ENCODE data around the gene INHBE.

The INHBE gene

DNA sequence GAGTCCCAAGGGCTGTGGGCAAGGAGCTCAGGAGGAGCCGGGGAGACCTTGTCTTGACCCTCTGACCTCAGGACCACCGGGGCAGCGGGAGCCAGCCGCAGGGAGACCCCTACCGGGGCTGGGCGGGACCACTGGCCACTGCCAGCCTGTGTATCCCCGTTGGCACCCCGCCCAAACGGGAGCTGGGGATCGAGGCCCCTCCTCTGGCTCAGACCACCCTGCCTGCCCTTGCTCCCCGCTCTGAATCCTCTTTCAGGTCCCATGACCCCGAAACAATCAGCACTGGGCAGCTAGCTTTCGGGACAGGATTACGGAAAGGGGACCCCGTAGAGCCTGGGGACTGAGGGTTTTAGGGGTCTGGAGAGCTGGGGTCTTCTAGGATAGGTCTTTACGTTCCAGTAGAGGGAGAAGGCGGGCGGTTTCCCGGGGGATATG is 5.8 kb downstream of the INHBE start:
- DNase-seq (ENCODE audit: low read depth in 2 of 2) = no peak

DNA sequence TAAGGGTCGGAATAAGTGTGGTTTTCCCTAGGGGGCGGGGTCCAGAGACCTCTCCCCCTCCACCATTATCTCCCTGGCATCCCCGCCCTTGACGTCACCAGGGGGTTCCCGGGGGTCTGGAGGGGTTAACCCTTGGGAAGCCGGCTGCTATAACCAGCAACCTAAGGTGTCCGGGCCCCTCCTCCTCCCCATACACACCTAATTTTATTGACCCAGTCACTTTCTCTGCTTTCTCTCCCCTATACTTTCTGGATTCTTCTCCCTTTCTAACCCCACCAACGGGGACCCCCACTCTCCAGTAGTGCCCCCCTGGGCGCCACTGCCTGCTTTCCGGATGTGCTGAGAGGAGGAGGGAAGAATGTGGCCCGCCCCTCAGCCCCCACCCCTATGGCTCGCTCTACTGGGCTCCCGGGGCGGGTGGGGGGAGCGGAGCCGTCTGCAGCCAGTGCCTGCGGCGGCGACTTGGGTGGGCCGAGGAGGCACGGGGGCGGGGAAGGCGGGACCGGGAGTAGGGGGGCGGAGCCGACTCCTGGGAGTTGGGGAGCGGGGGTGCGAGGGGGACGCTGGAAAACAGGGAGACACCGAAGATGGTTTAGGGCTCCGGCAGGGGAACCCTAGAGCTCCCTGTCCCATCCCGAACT is 6.3 kb downstream of the INHBE start:
- DNase-seq (ENCODE audit: low read depth in 2 of 2) = no peak

DNA sequence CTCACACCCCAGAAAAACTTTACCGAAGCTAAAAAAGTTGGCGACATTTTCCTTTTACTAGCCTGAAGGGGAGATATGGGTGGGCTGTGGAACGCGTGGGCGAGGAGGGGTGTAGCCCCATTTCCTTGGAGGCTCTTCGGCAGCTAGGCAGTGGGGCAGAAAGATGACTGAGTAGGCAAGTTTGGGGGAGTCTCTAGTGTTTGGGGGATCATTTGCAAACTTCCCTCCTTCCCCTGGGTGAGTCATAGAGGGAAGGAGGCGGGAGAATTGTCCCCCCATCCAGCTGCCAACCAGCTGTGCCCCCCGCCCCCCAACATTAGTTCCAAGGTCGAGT is 6.8 kb downstream of the INHBE start:
- DNase-seq (ENCODE audit: low read depth in 2 of 2) = no peak

DNA sequence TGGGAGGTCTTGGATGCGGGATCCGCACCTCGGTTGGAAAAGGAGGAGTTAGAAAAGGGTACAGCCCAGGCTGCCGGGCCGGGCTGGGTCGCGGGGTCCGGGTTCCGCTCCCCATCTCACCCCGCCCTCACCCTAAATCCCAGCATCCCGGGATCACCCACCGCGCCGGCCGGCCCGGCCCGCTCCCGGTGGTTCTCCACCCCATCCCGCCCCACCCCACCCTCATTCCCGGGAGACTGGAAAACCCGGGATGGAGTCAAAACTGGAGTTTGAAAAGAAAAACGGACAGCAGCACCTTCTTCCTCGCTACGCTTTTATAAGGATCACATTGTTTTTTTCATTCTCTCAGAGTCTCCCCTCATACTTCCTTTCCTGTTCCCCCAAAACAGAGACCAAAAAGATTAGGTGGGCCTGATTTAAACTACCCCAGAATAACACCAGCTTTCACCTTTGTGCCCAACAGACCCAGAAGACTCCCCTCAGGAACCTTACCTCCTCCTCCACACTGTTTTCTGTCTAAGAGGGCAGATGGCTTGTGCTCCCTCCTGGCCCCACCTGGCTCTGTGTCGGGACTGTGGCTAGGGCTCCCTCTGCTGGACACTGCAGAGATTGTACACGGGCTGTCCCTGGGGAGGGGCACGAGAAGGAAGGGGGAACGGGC is 7.3 kb downstream of the INHBE start:
- peak; percentile 81 to 86 for DNase-seq (ENCODE audit: low read depth in 2 of 2)

DNA sequence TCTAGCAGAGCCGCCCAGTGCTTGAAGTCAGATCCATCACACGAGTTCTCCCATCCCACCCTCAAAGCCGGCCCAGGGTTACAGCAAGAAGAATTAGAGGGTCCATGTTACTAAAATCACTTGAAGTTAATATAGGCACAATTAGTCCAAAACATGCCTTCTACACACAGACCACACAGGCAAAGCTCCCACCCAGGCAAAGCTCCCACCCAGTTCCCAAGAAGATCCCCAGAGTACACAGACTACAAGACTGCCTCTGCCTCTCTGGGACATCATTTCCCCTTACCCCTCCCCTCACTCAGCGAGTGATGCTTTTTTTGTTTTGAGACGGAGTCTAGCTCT is 7.8 kb downstream of the INHBE start:
- no peak for DNase-seq (ENCODE audit: low read depth in 2 of 2)

DNA sequence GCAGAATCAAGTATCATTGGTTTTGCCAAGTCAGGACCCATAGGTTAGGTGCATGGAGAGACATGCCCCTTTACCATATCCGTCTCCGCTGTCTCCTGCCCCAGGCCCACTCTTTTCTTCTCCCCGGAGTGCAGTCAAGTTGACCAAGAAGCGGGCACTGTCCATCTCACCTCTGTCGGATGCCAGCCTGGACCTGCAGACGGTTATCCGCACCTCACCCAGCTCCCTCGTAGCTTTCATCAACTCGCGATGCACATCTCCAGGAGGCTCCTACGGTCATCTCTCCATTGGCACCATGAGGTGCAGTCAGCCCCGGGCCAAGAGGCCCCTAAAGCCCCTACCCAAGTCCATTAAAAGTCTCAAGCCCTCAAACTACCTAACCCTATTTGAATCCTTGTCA is 9.5 kb downstream of the INHBE start:
- DNase-seq (ENCODE audit: low read depth in 2 of 2) = no peak

DNA sequence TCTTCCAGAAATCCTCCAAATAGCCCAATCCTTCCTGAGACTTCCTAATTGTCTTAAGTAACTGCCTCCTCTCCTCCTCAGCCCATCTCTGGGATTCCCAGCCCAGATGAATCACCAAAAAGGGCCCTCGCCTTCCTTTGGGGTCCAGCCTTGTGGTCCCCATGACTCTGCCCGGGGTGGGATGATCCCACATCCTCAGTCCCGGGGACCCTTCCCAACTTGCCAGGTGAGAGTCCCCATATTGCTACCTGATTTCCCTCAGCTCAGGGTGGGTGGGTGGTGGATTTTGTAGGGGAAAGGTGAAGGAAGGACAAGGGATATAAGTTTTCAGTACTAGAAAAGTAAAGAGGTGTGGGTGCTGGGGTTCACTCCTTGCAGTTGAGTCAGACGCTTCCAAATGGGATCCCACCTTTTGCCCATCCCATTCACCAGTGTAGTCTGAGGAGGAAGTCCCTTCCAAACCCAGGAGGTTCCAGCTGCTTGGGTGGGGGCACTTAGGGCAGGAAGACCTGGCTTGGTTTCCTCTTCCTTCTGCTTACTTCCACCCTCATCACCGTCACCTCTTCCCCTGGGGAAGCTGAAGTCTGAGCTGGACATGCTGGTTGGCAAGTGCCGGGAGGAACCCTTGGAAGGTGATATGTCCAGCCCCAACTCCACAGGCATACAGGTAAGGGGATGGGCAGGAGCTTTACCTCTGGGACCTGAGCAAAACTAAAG is 10.1 kb downstream of the INHBE start:
- DNase-seq (ENCODE audit: low read depth in 2 of 2) = no peak

DNA sequence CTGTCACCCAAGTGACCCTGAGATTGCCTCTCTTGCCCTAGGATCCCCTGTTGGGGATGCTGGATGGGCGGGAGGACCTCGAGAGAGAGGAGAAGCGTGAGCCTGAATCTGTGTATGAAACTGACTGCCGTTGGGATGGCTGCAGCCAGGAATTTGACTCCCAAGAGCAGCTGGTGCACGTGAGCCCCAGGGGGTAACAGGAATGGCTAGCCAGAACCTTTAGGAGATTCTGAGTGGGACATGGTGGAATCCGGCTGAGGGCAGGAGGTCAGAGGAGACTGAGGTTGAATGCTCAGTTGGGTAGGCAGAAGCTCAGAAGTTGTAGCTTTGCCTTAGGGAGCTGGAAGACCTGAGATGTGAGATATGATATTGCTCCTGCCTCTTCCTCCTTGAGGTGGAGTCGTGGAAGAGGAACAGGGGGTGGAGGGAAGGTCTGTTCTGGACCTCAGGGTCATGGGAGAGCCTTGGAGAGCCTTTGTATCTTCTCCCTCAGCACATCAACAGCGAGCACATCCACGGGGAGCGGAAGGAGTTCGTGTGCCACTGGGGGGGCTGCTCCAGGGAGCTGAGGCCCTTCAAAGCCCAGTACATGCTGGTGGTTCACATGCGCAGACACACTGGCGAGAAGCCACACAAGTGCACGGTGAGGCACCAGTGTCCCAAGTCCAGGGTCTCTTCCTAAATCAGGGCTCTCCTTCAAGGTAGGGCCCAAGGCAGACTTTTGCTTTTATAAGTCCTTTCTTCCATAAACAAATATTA is 10.8 kb downstream of the INHBE start:
- DNase-seq (ENCODE audit: low read depth in 2 of 2) = no peak

DNA sequence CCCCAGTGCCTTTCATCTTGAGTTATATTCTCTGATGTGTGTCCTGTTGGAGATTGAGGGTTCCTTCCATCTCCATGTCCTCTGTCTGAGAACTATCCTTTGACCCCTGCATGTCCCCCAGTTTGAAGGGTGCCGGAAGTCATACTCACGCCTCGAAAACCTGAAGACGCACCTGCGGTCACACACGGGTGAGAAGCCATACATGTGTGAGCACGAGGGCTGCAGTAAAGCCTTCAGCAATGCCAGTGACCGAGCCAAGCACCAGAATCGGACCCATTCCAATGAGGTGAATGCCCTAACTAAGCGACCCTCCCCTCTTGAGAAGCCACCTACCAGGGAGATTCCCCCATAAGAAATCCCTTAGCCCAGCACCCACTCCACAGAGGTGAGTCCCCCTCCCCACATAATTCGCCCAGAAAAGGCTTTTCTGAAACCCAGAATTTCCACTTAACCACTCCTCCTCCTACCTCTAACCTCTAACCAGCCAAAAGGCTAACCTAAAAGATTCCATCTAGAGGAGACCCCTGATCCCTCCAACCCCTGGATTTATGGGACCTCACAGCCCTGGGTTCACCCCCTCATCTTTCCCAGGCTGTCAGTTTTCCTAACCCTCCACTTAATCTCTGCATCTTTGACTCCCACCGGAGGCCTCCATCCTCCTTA is 12.2 kb downstream of the INHBE start:
- DNase-seq (ENCODE audit: low read depth in 2 of 2) = no peak

DNA sequence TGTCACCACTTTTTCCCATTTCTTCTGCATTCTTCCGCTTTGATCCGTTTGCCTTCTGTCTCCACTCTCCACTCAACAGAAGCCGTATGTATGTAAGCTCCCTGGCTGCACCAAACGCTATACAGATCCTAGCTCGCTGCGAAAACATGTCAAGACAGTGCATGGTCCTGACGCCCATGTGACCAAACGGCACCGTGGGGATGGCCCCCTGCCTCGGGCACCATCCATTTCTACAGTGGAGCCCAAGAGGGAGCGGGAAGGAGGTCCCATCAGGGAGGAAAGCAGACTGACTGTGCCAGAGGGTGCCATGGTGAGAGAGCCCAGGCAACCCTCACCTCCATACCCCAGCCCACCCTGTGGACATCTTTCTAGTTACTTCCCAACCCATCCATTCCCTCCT is 12.8 kb downstream of the INHBE start:
- no peak for DNase-seq (ENCODE audit: low read depth in 2 of 2)

DNA sequence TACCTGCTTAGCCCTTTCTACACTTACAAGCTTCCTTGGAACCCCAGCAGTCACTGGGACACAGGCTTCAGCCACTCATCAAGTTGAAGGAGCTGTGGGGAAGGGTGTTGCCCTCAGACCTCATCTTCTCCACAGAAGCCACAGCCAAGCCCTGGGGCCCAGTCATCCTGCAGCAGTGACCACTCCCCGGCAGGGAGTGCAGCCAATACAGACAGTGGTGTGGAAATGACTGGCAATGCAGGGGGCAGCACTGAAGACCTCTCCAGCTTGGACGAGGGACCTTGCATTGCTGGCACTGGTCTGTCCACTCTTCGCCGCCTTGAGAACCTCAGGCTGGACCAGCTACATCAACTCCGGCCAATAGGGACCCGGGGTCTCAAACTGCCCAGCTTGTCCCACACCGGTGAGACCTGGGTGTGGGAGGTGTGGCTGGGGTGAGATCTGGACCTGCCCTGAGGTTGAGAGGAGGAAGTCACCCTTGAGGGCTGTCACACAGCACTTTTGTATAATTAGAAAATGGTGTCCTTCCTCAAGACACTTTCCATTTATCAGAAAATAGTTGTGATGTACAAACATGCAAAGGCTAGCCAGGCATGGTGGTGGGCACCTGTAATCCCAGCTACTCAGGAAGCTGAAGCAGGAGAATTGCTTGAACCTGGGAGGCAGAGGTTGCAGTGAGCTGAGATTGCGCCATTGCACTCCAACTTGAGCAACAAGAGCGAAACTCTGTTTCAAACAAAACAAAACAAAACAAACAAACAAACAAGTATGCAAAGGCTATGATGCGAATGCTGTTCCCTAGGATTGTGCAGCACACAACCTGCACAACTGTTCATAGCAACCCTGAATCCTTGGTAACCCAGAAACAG is 14.4 kb downstream of the INHBE start:
- no peak for DNase-seq (ENCODE audit: low read depth in 2 of 2)

DNA sequence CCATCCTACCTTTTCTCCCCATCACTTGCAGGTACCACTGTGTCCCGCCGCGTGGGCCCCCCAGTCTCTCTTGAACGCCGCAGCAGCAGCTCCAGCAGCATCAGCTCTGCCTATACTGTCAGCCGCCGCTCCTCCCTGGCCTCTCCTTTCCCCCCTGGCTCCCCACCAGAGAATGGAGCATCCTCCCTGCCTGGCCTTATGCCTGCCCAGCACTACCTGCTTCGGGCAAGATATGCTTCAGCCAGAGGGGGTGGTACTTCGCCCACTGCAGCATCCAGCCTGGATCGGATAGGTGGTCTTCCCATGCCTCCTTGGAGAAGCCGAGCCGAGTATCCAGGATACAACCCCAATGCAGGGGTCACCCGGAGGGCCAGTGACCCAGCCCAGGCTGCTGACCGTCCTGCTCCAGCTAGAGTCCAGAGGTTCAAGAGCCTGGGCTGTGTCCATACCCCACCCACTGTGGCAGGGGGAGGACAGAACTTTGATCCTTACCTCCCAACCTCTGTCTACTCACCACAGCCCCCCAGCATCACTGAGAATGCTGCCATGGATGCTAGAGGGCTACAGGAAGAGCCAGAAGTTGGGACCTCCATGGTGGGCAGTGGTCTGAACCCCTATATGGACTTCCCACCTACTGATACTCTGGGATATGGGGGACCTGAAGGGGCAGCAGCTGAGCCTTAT is 15.3 kb downstream of the INHBE start:
- DNase-seq (ENCODE audit: low read depth in 2 of 2) = no peak

DNA sequence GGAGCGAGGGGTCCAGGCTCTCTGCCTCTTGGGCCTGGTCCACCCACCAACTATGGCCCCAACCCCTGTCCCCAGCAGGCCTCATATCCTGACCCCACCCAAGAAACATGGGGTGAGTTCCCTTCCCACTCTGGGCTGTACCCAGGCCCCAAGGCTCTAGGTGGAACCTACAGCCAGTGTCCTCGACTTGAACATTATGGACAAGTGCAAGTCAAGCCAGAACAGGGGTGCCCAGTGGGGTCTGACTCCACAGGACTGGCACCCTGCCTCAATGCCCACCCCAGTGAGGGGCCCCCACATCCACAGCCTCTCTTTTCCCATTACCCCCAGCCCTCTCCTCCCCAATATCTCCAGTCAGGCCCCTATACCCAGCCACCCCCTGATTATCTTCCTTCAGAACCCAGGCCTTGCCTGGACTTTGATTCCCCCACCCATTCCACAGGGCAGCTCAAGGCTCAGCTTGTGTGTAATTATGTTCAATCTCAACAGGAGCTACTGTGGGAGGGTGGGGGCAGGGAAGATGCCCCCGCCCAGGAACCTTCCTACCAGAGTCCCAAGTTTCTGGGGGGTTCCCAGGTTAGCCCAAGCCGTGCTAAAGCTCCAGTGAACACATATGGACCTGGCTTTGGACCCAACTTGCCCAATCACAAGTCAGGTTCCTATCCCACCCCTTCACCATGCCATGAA is 16.0 kb downstream of the INHBE start:
- no peak for DNase-seq (ENCODE audit: low read depth in 2 of 2)

DNA sequence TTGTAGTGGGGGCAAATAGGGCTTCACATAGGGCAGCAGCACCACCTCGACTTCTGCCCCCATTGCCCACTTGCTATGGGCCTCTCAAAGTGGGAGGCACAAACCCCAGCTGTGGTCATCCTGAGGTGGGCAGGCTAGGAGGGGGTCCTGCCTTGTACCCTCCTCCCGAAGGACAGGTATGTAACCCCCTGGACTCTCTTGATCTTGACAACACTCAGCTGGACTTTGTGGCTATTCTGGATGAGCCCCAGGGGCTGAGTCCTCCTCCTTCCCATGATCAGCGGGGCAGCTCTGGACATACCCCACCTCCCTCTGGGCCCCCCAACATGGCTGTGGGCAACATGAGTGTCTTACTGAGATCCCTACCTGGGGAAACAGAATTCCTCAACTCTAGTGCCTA is 16.6 kb downstream of the INHBE start:
- DNase-seq (ENCODE audit: low read depth in 2 of 2) = no peak

DNA sequence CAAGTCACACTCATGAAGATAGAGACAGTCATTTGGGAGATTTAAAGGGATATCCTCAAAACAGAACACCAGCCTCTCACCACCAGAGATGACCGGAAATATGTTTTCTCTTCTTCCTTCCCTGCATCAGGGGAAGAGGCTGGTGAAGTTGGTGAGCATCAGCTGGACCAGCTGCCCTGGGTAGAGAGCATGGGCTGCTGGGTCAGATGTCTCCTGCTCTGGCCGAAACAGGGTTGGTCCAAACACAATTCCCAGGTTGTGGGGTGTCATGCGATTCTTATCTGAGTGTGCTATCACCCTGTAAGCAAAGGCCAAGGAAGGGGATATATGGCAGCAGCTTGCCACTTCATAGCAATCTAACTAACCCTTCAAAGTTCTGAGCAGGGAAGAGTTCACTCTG is 17.3 kb downstream of the INHBE start:
- DNase-seq (ENCODE audit: low read depth in 2 of 2) = no peak

DNA sequence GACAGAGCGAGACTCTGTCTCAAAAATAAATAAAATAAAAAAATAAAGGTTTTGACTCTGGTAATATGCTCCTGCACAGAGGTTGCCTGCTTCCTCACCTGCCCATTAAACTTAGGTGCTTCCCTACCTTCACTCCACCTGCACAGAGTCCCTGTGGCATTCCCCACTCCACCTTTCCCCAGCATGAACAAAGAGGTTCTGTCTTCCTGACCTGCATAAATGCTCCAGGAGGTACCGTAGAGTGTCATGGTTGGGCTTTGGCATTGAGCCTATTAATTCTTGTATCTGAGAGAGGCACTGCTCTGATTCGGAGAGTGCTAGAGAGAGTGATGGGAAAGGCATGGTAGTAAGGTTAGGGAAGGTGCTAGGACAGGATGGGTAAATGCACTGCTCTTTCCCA is 18.3 kb downstream of the INHBE start:
- no peak for DNase-seq (ENCODE audit: low read depth in 2 of 2)

DNA sequence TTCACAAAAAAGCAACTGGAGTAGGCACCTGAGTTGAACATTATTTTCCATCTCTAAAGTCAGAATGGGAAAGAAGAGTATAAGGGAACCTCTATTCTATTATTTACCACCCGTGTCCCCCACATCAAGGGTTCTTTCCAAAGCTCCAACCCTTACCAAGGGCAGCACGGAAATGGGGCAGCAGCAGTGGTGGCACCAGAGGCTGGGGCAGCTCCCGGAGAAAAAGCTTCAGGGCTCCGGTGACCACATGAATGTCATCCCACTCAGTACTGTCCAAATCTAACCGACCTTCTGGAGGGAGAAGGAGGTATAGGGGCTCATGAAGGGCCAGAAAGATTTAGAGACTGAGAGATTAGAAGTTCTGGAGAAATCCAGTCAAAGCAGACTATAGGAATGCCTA is 18.8 kb downstream of the INHBE start:
- DNase-seq (ENCODE audit: low read depth in 2 of 2) = no peak

DNA sequence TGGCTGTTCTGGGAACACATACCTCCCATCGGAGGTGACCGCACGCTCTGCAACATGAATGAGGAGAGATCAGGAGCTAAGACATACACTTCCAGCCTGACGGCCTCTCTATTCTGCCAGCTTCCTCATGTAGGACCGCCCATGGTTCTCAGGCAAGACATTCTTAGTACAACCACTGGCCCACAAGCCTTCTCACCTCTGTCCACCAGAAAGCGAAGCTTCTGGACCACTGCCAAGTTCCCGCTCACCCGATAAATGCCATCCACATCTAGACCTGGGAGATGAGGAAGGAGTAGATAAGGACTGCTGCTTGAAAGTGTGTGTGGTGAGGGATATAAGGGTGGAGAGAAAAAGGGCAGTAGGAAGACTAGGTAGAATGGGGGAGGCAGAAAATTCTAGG is 19.3 kb downstream of the INHBE start:
- DNase-seq (ENCODE audit: low read depth in 2 of 2) = no peak

DNA sequence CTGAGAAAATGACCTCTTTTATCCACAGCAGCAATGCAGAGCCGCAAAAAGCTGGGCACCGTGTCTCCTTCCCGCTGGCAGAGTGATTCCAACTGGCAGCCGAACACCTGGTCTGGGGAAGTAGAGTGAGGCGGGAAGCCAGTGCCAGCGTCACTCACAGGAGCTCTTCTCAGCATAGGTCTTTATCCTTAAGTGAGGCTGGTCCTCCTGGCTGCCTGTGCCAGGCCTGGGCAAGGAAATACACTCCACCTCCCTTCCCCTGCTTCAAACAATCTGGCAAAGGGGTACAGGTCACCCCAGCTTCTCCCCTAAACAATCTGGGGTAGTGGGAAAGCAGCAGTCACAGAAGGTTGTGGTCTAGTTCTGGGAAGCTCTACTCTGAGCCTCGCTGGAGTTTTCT is 19.8 kb downstream of the INHBE start:
- no peak for DNase-seq (ENCODE audit: low read depth in 2 of 2)

Measured in stimulated activated CD4-positive, alpha-beta T cell treated with anti-CD3 and anti-CD28 coated beads, Interleukin-1b, Interleukin-23, amount 100 ng/mL, for 4 hours (primary cell).